MG63 (cell line): Measurements from ENCODE around the gene ABCC3. TPM values are rescaled to one million over a fixed set of nuclear protein-coding genes. Genes with fewer than 3 reads are reported as not detected.
"Not testable (repeated sequence)": the region's sequence is repeated elsewhere in the genome, so short reads cannot be mapped to it uniquely, and the experiment has no call there.

Experiments
- DNase-seq: peaks from one replicate; pipeline ENCODE4 v3.0.0-alpha.2; 2020
- H3K27me3 ChIP-seq: fragments of 250-450 bp; sonication (Bioruptor Pico); 2 replicates; pipeline ENCODE4 v1.5.1; 2020; ENCODE audit warnings: mild to moderate bottlenecking, moderate library complexity
- H3K36me3 ChIP-seq: fragments of 250-450 bp; sonication (Bioruptor Pico); 2 replicates; pipeline ENCODE4 v1.5.1; 2020; ENCODE audit warnings: mild to moderate bottlenecking, moderate library complexity
- H3K4me3 ChIP-seq: fragments of 250-450 bp; sonication (Bioruptor Pico); 2 replicates; pipeline ENCODE4 v1.5.1; 2020; ENCODE audit warnings: mild to moderate bottlenecking, moderate library complexity
- H3K9me3 ChIP-seq: fragments of 250-450 bp; sonication (Bioruptor Pico); 2 replicates; pipeline ENCODE4 v1.5.1; 2020; ENCODE audit warnings: mild to moderate bottlenecking, moderate library complexity
- total RNA-seq: library from RNA; depleted of rRNA; stranded (reverse); fragments of >200 nt; shearing (Covaris generic); gene quantifications from 2 replicates; pipeline ENCODE4 v1.2.3, GENCODE V29; 2014; ENCODE audit warnings: low replicate concordance

The ABCC3 gene
- total RNA-seq, 1 experiment from 2014 or later: 2.0 TPM

DNA sequence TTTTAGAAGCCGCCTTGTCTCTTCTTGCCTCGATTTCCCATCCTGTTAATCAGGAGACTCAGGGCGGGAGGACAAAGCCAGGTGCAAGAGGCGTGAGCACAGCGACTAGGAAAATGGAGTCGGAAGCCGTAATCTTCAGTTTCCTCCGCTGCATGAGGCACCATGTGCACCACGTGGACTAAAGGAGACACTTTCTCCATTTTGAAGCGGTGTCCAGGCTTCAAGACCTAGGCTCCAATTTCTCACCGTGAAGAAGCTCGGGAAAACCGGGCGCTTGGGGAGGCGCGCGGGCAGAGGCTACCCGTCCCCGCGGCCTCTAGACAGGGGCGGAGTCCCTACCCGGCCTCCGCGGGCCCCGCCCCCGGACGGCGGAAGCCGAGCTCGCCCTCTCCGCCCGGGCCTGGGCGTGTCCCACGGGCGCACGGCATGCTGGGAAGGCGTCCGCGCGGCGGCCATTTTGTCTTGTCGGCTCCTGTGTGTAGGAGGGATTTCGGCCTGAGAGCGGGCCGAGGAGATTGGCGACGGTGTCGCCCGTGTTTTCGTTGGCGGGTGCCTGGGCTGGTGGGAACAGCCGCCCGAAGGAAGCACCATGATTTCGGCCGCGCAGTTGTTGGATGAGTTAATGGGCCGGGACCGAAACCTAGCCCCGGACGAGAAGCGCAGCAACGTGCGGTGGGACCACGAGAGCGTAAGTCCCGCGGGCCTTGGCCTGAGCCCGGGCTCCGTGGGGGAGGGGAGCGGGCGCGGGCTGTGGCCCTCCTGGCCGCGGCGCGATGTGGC is 84.7 kb downstream of the ABCC3 start, which contains the start of gene LUC7L3:
Gene LUC7L3 (plus strand): TSS at position 460 of the 780 bp plus-strand sequence. CDS start 130 bp downstream, at position 590.
- H3K4me3 ChIP-seq: peak within 1 kb of the TSS; percentile 74
- DNase-seq: peak; percentile 96
- H3K9me3 ChIP-seq: no peaks in the 10 kb centered on the region
- peaks cover 22% of the 10 kb centered on the region for H3K36me3 ChIP-seq
- H3K27me3 ChIP-seq: no peaks in the 10 kb centered on the region

DNA sequence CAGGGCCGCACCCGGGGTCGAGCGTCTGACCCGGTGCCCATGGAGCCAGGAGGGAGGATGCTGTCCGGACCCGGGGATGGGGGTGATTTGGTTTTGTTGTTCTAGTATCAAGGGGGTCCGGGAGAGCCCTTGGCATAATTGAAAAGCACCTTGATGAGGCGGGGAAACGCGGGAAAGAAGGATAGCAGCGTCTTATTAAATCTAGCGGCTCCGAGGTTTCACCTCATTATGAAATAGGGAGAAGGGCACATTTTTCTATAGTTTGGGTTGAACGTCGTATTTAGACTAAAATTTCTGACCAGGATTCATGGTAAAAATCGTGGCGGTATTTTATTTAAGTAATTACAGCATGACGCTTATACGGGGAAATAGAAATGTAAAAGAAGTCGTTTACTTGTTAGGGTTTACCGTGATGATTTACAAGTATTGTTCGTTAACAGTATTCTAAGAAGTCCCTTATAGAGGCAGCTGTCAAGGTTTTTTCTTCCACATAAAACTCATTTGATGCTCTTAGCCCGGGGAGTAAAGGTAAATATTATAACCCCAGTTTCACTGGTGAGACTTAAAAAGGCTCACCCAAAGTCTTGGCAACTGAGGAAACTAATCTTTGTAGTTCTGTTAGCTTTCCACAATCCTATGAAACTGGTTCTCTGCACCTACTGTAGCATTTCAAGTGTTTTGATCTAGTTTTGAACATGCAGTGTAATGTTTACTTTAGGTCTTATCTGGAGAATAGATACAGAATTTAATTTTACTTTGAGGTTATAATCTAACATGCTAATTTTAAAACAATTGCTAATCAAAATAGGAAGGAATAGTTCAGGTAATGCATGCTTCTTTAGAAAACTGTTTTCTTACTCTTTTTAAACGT is 85.5 kb downstream of the ABCC3 start:
- H3K9me3 ChIP-seq: no peaks in the 10 kb centered on the region
- DNase-seq: no peak
- H3K4me3 ChIP-seq: peak overlapping the region; percentile 74
- peaks cover 27% of the 10 kb centered on the region for H3K36me3 ChIP-seq
- no peaks in the 10 kb centered on the region for H3K27me3 ChIP-seq

DNA sequence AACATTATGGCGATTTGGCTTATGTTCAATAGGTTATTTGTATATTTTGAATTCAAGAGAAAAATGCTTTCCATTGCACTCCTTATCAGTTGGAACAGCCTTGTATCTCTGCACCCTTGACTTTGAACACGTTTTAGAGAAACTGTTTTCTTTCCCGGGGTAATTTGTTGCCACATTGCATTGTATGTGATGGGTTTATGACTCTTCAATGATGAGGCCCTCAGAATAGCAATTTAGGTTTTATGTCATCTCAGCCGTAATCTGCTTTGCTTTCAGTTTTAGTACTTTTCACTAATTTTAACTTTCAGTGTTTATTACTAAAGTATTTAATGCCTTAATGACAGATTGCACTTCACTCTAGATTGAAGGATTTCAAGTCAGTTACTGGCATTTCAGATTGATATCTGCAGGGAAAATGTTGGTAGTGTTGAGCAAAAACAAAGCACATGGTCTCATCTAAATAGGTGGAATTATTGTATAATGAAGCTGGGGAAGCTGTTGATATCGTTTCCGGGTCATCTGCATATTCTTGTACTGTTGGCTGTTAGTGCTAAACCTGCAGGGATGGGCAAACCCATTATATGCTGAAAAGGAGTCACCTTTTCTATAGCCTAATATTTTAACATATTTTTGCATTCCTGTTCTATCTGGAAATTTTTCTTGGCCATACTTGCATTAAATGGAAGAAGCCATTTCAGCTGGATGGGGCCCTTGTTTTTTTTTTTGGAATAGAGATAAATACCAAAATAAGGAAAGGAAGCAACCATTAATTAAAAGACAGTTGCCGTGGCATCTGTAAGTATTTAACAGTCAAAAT is 86.7 kb downstream of the ABCC3 start:
- peak overlapping the region; percentile 74 for H3K4me3 ChIP-seq
- no peaks in the 10 kb centered on the region for H3K27me3 ChIP-seq
- H3K9me3 ChIP-seq: no peaks in the 10 kb centered on the region
- no peak for DNase-seq
- peaks cover 38% of the 10 kb centered on the region for H3K36me3 ChIP-seq

DNA sequence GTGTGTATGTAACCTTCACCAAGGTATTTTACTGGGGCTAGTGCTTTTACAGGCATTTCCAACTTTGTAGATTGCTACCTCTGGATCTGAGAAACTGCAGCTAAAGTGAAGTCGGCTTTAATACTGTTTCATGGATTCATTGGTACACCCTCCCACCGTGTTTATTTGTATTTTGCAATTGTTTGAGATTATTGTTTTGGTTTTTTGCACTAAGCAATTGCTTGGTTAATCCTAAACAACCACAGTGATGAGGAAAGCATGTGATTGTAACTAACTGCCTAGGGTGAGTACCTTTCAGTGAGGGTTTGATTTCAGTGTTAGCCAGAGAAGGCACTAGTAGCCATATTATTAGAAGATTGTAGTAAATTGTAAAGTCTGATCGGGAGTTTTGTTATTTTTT is 88.1 kb downstream of the ABCC3 start:
- H3K36me3 ChIP-seq: peaks cover 42% of the 10 kb centered on the region
- no peaks in the 10 kb centered on the region for H3K27me3 ChIP-seq
- H3K9me3 ChIP-seq: no peaks in the 10 kb centered on the region
- DNase-seq: no peak
- peak overlapping the region; percentile 10 for H3K4me3 ChIP-seq

DNA sequence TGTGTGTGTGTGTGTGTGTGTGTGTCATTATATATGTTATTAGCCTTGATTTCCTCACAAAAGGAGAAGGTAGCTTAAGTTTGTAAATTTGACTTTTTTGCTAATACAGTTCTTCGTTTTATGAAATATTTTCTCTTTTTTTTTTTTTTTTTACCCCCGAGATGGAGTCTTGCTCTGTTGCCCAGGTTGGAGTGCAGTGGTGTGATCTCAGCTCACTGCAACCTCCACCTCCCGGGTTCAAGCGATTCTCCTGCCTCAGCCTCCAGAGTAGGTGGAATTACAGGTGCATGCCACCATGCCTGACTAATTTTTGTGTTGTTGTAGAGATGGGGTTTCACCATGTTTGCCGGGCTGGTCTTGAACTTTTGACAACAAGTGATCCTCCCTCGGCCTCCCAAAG is 89.9 kb downstream of the ABCC3 start:
- H3K9me3 ChIP-seq, DNase-seq, H3K4me3 ChIP-seq, H3K27me3 ChIP-seq: not testable (repeated sequence)
- peaks cover 50% of the 10 kb centered on the region for H3K36me3 ChIP-seq

DNA sequence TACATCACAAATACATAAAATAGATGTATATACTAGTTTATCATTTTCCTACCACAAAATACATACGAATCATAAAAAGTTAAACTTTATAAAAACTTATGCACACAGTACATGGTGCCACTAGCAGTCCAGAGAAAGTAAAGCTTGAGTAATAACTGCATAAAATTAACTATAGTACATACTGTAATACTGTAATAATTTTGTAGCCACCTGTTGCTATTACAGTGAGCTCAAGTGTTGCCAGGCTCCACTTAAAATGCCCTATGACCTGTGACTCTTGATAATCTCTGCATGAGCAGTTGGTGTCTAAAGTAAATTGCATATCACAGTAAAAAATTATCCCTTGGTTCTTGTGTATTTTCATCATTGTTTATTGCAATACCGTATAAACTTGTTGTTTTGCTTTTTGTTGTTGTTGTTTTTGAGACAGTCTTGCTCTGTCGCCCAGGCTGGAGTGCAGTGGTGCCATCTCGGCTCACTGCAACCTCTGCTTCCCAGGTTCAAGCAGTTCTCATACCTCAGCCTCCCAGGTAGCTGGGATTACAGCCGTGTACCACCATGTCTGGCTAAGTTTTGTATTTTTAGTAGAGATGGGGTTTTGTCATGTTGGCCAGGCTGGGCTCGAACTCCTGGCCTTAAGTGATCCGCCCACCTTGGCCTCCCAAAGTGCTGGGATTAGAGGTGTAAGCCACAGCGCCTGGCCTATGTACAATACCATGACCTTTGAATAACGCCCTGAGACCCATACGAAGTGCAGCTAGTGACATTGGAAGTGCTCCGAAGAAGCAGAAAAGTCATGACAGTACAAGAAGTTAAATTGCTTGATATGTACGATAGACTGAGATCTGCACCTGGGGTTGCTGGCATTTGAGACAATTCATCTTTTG is 91.3 kb downstream of the ABCC3 start:
- Histone ChIP-seq H3K36me3 (peaks cover 48% of the 10 kb centered on the region), H3K27me3 (no peaks in the 10 kb centered on the region), H3K9me3 (no peaks in the 10 kb centered on the region), H3K4me3 (no peak overlapping the region)
- DNase-seq: no peak

DNA sequence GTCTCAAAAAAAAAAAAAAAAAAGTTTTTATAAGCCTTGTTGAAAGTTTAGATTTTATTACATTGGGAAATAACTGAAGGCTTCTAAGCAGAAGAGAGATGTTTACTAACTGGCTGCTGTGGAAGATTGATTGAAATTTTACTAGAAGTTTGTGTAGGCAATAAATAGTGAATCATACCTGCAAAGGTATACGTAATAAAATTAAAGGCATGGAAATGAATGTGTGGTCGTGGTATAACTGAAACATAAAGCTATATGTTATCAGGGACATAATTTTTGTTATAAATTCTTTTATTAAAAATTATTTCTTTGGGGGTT is 93.4 kb downstream of the ABCC3 start:
- Histone ChIP-seq H3K9me3 (no peaks in the 10 kb centered on the region), H3K4me3 (no peak overlapping the region), H3K27me3 (no peaks in the 10 kb centered on the region), H3K36me3 (peaks cover 51% of the 10 kb centered on the region)
- no peak for DNase-seq

DNA sequence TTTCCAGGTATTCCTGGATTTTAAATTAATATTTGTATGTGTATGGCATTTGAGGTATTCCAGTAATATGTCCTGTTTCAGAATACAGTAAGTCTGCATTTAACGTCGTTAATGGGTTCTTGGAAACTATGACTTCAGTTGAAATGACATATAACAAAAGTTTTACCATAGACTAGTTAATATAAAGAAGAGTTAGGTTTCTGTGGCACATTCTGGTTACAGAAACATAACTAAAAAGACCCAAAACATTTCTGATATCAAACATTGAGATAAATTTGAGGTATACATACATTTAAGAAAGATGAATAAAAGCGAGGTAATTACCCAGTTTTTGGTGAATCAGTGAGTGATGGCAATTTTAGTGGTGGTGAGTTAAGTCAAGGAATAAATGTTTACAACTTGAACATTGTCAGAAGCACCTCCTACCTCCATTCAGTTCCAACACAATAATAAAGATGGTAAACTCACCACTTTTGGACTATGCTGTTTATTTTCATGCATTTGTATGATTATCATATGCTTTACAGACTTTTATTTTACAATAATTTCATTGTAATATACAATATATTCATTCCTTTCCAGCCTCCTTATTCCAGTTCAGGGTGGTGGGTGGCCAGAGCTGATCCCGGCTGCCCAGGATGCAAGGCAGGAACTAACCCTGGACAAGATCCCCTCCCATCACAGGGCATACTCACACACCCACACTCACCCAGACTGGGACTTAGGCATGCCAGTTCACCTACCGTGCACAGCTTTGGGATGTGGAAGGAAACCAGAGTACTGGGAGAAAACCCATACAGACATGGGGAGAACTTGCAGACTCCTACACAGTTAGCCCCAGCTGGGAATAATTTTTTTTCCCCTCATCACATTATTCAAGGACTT is 94.4 kb downstream of the ABCC3 start:
- no peaks in the 10 kb centered on the region for H3K9me3 ChIP-seq
- no peaks in the 10 kb centered on the region for H3K27me3 ChIP-seq
- no peak overlapping the region for H3K4me3 ChIP-seq
- no peak for DNase-seq
- H3K36me3 ChIP-seq: peaks cover 44% of the 10 kb centered on the region

DNA sequence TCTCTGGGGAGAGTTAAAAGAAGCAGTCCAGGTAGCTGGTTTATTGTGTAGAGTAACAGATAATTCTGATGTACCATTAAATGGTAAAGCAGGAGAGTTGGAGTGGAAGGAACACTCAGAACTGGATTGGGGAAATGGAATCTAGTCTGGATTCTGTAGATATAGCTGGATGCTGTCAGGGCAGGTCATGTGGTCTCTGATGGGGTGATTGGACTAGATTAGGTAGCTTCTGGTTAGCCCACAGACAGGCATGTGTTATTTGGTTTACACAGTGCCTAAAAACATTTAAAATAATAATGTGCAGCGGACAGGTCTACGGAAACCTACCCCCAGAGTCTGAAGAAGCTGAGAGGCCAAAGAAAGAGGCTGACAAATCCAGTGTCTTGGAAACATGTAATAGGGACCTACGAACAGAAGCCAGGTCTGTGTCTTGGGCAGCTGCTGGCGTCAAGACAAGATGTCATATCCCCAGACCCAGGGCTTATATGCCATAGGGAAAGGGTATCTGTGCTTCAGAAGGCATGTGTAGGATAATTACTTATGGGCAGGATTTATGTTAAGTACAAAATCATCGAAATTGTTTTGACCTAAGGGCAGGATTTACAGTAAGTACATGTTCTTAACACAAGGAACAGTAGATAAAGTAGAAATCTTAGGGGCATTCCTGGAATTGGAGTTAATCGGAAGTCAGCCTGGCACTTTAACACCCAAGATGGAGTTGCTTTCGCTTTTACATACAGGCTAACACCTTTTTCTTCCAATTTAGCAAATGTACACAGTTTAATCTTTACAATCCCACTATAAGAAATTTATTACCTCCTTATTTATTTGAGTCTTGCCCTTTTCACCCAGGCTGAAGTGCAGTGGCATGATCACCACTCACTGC is 97.1 kb downstream of the ABCC3 start:
- Histone ChIP-seq H3K4me3 (no peak overlapping the region), H3K36me3 (peaks cover 31% of the 10 kb centered on the region), H3K27me3 (no peaks in the 10 kb centered on the region), H3K9me3 (no peaks in the 10 kb centered on the region)
- no peak for DNase-seq

DNA sequence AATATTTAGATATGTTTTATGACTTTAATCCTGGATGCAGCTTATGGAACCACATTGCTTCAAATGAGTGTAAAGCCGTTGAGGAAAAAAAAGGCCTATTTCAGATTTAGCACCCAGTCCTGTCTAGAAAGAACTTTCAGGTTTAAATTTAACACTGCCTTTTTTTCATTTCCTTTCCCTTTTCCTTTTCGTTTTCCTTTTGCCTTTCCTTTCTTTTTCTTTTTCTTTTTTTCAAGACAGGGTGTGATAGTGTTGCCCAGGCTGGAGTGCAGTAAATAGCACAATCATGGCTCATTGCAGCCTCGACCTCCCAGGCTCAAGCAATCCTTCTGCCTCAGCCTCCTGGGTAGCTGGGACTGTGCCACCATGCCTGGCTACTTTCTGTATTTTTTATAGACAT is 100.6 kb downstream of the ABCC3 start:
- Histone ChIP-seq H3K36me3 (peaks cover 55% of the 10 kb centered on the region), H3K4me3 (no peak overlapping the region), H3K9me3 (no peaks in the 10 kb centered on the region), H3K27me3 (no peaks in the 10 kb centered on the region)
- DNase-seq: no peak

DNA sequence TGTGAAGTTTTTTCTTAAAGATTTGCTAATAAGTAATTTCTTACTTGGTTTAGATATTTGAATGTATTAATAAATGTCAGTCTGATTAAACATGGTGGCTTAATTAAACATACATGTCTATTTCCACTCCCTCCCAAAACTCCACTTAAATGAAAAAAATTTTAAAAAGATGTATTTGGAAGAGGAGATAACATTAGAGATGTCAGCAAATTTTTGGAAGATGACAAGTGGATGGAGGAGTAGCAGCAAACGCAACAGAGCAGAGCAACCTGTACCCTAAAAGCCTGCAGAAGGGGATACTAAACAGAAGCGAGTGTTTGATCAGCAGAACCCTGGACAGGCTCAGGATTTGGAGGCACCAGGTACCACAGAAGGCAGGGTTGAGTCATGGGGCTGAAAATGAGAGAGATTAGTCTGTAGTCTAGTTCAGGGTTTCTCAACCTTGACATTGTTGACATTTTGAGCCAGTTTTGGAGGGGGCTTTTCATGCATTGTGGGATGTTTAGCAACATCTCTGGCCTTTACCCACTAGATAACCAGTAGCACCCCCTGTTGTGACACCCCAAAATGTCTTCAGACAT is 102.5 kb downstream of the ABCC3 start:
- Histone ChIP-seq H3K36me3 (peaks cover 62% of the 10 kb centered on the region), H3K4me3 (no peak overlapping the region), H3K27me3 (no peaks in the 10 kb centered on the region), H3K9me3 (no peaks in the 10 kb centered on the region)
- no peak for DNase-seq

DNA sequence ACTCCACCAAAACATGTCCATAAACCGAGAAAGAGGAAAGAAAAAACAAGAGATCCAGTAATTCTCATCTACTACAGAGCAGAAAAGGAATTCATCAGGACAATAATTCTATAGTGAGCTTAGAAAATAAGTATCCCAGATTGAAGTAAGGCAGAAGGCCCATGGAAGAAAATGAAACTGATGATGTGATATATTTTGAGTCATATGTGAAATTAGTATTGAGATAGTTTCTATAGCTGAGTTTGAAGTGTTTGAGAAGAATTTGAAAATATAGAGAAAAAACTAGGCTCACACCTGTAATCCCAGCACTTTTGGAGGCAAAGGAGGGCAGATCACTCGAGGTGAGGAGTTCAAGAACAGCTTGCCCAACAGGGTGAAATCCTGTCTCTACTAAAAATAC is 104.4 kb downstream of the ABCC3 start:
- Histone ChIP-seq H3K4me3 (no peak overlapping the region), H3K36me3 (peaks cover 76% of the 10 kb centered on the region), H3K9me3 (no peaks in the 10 kb centered on the region), H3K27me3 (no peaks in the 10 kb centered on the region)
- no peak for DNase-seq
